Endometrial microvascular endothelial cells (primary cell): ENCODE results near the gene C3. TPM values are rescaled to one million over a fixed set of nuclear protein-coding genes. Genes with fewer than 3 reads are reported as not detected.

Source experiments
- in situ Hi-C: cut with HindIII; loops from 2 replicates; pipeline ENCODE4 v1.10.0; 2017; ENCODE audit warnings: low sequenced_read_pairs, low pct_unique_long_range_greater_than_20kb; ENCODE audit errors: inconsistent ontology term
- total RNA-seq: library from RNA; depleted of rRNA; stranded (reverse); fragments of >200 nt; gene quantifications from one replicate; pipeline ENCODE4 v1.2.3, GENCODE V29; 2015; ENCODE audit errors: inconsistent ontology term

Gene C3
- total RNA-seq, 1 donor from 2014 or later: not detected

DNA sequence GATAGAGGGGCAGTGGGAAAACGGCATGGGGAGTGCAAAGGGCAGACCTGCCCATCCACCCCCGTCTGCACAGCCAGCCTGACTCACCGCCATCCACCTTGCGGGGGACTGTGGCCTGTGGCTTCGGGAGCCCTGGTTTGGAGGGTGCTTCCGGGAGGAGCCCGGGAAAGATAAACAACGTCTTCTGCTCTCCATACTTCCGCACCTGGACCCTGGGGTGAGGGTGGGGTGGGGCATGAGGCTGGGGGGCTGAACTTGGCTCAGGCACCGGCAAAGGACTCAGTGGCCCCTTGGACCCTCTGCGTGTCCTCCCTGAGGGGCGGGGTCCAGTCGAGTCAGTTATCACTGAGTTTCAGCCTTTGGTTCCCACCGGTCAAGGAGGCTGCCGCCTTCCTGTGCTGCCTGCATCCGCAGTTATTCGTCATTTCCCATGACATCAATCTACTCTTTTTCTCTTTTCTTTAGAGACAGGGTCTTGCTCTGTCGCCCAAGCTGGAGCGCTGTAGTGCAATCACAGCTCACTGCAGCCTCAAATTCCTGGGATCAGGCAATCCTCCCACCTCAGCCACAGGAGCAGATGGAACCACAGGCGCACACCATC, 13.7 kb upstream of the C3 start:
- in situ Hi-C loops: no loop called here

DNA sequence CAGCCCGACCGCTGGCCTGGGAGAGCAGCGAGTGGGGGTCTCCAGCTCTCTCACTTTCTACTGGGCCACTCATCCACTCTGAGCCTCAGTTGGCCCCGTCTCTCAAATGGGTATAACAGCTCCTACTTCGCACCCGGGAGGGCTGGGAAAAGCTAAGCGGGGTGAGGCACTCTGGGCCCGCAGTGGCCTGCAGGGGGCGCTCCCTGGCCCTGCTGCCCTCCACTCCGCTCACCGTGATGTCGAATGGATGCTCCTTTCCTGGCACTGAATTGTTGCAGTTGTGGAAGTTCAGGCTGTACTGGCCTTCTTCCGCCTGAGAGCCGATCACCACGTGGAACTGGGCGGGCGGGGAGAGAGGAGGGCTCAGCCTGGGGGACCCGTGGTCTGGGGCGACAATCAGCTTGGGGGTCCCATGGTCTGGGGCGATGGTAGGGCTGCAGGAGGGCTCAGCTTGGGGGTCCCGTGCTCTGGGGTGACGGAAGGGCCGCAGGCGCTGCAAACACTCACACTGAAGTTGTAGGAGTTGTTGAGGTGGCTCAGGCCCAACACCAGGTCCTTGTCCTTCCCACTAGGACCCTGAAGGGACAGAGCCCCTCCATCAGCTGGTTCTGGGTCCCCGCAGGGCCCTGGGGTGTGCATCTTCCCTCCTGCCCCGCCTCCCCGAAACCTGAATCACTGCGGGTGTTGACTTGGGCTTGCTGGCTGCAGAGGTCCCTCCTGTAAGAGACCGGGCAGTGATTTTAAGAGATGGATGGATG, 13.1 kb upstream of the C3 start:
- in situ Hi-C loops: no loop called here

DNA sequence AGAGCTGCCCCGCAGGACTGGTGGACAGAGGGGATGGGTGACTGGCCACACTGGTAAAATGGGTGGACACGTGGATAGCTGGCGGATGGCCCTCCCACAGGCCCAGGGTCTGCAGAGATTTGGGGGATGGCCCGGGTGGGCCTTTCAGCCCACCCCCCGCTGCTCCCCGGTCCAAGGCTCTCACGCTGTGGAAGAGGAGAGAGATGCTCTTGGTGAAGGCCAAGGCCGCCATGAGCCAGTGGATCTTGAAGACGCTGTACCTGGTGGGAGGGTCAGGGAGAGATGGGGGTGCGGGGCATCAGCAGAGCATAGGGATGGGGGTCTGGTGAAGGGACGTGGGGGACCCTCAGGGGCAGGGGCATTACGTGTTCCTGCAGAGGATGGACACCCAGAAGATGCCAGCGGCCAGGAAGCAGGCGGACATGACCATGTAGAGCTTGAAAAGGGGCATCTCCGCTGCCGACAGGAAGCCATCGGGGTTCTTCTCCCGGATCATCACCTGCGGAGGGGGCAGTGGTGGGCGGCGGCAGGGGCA, 12.4 kb upstream of the C3 start:
- in situ Hi-C loops: no loop called here

- in situ Hi-C loops: no loop called here
These were observed 11.4 kb upstream of the C3 start for GRCh38 chr19:6731822-6732221.

DNA sequence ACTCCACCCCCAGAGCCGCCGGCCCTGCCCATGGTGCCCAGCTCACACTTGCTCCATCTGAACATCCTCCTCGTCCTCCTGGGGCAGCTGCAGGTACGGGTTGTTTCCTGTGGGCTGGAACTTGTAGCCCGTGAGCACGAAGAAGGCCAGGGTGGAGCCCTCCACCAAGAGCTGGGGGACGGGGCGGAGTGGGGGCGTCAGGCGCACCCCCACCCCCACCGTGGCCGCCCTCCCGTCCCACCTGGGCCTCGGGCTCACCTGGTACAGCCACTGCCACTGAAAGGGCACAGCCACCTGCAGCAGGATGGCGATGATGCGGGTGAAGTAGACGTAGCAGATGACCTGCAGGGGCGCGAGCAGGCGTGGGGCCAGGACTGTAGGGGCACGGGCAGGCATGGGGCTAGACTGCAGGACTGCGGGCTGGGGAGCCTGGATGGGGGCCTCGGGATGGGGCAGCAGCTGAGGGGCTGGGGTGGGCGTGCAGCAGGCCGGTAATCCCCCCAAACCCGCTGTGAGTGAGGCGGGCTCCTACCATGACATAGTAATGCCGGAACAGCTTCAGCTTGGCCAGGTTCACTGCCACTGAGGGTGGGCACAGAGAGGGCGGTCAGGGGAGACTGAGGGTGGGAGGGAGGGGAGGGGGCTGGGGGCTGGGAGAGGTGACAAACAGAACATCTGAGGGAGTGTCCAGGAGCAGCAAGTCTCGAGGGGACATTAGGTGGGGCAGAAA, 10.7 kb upstream of the C3 start:
- in situ Hi-C loops: no loop called here

DNA sequence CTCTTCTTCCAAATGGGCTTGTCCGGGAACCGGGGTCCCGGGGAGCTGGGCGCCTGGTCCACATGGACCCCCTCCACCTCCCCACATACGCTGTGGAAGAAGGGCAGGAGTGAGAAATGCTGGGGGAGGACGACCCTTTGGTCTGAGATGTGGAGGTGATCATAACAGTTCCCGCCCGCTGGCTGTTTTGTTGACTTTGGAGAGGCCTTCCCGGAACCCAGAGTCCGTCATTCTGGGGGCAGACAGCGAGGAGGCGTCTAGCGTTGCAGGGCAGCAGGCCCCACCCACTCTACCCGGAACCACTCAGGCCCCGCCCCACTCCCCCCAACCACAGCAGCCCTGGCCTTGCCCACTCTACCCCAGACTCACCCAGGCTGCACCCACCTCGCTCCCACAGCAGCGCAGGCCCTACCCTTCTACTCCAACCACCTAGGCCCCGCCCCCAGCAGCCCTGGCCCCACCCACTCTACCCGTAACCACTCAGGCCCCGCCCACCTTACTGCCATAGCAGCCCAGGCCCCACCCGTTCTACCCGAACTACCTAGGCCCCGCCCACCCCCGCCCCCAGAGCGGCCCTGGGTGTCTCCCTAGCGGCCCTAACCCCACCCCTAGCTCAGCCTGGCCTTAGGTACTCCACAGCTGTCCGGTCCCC, 9.8 kb upstream of the C3 start:
- in situ Hi-C loops: no loop called here

GRCh38 chr19:6729573-6730152, 9.2 kb upstream of the C3 start:
- in situ Hi-C loops: no loop called here

- in situ Hi-C loops: no loop called here
These were observed 7.9 kb upstream of the C3 start for GRCh38 chr19:6728346-6728745.

DNA sequence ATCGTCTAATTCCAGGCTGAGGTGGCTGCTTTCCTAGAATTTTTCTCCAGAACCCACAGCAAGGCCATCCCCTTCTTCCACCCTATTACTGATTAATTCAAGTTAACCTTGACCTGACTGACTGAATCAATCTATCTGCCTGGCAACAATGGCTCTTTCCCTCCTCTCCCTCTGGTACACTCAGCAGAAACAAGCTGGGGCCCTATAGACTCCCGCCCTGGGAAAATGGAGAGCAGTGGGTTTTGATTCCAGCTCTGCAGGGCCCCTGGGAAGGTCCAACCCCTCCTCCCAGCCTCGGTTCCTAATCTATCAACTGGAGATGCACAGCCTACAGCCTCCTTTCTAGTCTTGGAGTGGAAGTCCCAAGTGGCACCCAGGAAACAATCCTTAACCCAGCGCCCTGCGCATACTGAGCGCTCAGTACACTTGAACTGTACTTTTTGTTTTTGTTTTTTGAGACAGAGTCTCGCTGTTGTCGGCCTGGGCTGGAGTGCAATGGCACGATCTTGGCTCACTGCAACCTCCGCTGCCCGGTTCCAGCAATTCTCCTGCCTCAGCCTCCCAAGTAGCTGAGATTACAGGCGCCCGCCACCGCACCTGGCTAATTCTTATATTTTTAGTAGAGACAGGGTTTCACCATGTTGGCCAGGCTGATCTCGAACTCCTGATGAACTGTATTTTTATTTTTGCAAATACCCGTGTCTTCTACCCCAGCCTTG, 5.2 kb upstream of the C3 start:
- in situ Hi-C loops: no loop called here

- in situ Hi-C loops: no loop called here
These were observed 4.4 kb upstream of the C3 start for GRCh38 chr19:6724631-6725492.

- in situ Hi-C loops: no loop called here
These were observed 3.3 kb upstream of the C3 start for GRCh38 chr19:6723738-6724137.

DNA sequence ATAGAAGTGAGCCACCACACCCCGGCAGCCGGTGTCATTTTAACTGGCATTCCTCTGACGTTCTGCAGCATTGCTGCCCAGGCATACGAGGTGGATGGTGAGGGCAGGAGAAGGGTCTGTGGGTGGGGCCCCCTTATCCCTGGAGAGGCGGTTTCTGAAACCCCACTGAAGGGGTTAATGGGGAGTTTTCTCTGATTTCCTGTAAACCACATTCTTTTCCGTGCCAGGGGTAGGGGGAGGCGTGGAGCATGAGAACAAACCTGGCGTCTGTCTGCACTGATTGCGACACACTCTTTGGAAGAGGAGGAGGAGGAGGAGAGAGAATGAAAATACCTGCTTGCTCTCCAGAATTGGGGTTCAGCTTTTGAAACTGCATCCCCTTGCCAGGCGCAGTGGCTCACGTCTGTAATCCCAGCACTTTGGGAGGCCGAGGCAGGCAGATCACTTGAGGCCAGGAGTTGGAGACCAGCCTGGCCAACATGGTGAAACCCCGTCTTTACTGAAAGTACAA, 2.7 kb upstream of the C3 start:
- in situ Hi-C loops: no loop called here

DNA sequence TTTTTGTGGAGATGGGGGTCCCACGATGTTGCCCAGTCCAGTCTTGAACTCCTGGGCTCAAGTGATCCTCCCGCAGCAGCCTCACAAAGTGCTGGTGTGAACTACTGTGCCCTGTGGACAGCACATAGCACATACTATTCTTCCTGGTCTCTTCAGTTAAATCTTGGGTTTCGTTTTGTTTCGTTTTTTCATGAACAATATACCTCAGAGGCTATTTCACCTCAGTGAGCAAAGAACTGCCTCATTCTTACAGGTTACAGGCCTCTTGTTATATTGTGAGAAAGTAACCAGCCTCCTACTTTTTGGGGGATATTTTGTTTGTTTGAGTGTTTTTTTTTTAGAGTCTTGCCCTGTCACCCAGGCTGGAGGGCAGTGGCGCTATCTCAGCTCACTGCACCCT, 1.3 kb upstream of the C3 start:
- in situ Hi-C loops: no loop called here

DNA sequence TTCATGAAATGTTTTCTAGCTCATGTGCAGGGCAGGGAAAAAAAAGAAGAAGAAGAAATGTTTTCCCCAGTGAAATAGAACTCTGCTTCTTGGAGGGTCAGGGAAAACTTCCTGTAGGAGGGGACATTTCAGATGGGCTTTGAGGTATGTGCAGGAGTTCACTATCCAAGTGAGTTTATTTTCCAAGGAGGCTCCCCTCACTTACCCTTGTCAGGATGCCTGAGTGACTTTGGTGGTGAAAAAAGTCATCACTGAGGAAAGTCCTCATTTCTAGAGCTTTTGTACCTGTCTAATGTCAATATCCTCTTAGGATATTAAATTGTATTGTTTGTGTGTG, 656 bp upstream of the C3 start:
- in situ Hi-C loops: no loop called here

DNA sequence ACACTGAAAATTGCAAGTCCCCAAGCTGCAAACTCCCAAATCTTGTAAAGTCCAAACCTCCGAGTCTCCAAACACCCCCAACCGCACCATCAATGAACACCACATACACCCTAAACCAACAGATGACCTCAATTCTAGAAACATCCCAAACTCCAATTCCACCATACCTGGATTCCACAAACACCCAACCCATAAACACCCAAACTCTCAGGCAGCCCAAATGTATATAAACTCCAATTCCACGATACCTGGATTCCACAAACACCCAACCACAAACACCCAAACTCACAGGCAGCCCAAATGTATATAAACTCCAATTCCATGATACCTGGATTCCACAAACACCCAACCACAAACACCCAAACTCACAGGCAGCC, 470 bp downstream of the C3 start:
- in situ Hi-C loops: no loop called here

- in situ Hi-C loops: no loop called here
These were observed 949 bp downstream of the C3 start for GRCh38 chr19:6719540-6719861.

DNA sequence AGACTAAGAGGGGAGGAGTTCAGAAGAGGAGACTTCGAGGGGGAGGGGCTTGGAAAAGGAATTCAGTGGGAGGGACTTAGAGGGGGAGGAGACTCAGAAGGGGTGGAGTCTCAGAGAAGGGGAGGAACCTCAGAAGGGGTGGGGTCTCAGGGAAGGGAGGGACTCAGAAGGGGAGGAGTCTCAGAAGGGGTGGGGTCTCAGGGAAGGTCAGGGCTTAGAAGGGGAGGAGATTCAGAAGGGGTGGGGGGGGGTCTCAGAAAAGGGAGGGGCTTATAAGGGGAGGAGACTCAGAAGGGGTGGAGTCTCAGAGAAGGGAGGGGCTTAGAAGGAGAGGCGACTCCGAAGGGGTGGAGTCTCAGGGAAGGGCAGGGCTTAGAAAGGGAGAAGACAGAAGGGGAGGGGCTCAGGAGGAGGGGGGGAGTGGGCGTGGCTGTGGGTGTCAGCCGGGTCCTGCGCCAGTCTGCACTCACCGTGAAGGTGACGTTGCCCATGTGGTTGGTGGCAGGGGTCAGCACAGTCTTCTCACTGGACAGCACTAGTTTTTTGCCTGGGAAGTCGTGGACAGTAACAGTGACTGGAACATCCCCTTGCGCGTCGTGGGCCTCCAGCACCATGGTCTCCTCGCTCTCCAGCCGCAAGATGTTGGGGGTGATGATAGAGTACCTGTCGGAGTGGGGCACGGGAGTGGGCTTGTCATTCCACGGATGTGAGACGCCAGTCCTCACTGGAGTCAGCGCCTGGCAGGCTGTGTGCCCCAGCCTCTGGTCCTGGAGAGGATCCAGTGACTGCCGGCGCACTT, 1.5 kb downstream of the C3 start:
- in situ Hi-C loops: no loop called here
